GM18520 (cell line): ENCODE data around the gene ITPKB.
"Not testable (repeated sequence)": the region's sequence is repeated elsewhere in the genome, so short reads cannot be mapped to it uniquely, and the experiment has no call there.

Source experiments
- ATAC-seq: cut with Tn5 transposase; IDR thresholded peaks from one replicate; pipeline ENCODE4 v1.9.1; 2021; ENCODE audit not compliant: unreplicated experiment

ITPKB gene

DNA sequence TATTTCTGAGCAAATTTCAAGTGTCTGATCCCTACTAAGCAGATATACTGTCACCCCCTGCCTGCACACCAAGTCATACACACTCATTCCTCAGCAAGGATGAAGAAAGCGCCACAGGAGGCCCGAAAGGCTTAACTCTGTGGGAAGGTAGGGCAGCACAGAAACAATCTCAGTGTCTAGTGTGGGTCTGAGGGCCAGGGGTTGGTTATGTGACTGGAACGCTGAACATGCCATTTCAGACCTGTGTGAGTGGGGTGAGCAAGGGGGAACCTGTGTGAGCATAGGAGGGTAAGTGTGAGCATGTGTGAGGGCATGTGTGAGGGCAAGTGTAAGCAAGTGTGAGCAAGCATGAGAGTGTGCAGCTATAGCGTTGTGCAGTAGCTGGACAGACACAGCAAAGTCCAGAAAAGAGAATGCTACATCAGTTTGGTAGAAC lies 6.2 kb downstream of the ITPKB start:
- ATAC-seq = no peak

DNA sequence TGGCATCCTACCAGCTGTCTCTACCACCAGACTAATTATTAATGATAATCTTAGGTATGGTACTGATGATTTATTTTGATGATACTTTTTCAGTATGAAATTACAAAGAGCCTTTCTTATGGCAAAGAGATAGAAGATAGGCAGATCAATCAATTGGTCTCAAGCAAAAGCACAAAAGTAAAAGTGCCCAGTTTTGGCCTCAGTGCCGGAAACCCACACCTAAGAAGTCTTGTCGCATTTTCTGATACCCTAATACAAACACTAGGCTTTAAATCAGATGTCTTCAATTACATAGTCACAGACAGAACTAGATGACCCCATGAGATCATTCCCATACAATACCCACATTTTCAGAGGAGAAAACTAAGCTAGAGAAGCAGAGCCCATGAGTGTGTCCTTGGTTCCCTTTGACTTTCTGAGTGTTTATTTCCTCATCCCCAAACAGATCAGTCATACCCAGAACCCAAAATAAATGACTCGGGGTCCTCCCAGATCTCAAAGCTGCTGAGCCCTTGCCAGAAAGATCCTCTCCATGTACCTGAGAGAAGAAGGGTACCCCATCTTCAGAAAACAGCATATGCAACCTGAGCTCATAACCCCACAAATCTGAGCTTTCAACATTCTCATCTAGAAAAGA lies 7.7 kb downstream of the ITPKB start:
- ATAC-seq = no peak

DNA sequence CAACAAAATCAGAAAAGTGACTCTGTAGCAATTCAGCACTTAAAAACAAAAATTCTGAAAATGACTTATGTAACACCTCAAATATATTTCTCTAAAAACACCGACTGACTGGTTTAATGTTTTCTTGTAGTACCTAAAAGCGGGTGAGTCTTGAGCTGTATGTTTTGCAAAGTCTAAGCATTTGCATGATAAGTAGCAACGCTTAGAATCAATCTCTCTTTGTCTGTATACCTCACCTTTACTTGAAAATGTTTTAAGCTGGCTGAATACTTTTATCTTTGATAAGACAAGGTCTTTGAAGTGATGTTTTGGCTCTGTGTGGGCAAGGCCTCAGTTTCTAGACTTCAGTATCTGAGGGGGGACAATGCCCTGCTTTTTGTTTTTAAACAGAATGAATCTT lies 8.2 kb downstream of the ITPKB start:
- no peak for ATAC-seq

DNA sequence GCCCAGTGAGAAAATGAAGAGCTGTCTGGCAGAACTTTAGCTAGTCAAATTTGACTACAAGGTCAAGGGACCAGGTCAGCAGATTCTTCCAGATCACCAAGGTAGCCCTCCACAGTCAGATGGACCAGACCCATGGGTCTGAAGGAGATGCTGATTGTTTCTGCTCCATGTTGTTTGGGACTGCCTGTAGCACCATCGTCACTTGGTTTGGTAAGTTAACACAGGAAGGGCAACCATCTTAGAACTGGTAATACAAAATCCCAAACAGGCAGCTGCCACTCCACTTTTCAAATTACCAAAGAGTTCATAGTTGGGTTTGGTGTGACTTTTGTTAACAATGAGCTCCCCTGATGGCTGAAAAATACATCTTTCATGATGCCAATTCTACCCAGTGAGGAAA lies 9.0 kb downstream of the ITPKB start:
- ATAC-seq = no peak

DNA sequence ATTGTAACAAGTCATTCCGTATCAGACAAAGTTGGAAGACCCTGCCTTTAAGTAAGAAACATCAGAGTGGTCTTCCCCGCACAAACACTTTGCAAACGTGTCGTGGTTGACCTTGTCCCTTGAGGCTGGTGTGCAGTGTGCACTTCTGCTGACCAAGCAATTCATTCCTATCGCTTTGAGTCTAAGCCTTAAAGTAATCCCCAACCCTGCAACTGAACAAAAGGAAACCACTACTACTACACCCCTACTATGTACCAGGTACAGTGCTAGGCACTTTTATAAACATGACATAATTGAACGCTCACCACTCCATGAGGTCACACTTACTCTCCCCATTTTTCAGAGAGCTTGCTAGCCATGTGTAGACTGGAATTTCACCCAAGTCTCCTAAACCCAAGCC lies 10.6 kb downstream of the ITPKB start:
- no peak for ATAC-seq

DNA sequence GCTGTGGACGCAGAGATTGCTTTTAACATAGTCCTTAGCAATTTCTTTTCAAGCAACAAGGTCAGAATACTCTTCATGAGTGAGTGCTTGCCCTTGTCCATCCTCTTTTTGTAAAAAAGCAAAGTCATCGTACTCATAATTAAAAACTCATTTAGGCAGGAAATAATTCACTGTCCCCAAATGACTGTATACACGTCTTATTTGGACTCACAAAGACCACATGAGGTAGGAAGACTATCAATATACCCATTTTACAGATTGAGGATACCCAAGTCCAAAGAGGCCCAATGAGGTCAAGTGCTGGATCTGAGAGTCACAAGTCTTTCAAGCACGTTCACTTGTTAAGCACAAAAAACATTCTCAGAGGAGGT lies 13.2 kb downstream of the ITPKB start:
- no peak for ATAC-seq

DNA sequence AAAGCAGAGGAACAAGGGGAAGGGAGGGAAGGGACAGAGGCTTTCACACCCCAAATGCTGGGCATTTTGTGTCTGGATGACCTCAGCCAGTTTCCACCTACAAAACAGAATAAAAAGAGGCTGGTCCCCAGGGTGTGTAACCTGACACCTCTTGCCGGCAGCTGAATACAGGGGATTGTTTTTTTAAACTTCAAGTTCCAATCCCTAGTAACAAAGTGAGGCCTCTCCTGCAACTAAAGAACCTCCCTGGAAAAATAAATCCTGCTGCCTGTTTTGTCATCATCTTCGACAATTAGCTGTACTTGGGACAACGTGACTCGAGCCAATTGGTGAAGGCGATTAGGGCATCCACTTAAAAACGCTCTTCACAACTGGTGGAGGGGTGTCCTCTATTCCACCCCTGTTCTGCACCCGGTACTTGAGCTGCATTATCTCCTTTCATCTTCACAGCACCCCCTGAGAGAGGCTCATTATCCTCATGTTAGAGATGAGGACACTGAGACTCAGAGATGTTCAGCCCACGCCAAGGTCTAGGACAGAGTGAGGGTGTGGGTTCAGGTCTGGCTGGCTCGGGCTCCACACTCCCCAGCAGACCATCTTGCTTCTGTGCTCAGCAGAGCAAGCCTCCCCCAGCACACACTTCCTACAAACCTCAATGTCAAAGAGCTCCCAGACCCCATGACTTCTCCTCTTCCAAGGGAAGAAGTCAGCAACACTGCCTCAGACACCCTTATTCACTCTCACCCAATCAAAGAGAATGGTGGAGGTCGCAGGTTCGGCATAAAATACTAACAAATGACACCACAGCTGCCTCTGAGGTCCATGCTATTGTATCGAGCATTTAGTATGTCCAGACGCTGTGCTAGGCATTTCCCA lies 15.2 kb downstream of the ITPKB start:
- no peak for ATAC-seq

DNA sequence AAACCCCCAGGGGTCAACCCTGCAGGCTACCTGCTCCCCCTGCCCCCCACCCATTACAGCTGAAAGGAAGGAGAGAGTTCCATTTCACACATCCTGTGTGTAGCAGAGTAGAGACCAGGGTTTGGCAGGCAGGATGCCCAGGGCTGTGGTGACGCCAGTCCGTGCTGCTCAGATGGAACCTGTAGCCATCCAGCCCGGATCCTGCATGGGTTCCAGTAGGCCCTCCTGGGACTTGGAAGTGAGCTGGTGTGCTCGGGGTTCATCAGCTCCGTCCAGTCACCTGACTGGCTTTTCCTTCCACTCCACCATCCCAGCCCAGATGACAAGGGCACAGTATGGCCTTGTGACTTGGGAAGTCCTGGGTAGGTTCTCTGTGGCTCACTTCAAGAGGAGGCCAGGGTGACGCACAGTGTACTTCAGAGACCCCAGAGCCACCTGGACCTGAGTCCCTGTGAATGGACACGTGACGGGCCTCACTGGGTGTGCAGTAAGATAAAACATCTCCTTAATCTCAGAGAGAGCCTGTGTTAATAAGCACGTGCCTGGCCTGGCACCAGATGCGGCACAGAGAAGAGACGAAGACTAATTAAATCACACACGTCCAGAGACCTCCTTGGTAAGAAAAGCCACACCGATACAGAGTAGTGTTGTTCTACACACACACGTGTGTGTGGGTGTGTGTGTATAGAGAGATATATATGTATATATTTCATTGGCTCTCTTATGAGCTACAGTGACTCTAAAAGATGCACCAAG lies 16.0 kb downstream of the ITPKB start:
- ATAC-seq = no peak

DNA sequence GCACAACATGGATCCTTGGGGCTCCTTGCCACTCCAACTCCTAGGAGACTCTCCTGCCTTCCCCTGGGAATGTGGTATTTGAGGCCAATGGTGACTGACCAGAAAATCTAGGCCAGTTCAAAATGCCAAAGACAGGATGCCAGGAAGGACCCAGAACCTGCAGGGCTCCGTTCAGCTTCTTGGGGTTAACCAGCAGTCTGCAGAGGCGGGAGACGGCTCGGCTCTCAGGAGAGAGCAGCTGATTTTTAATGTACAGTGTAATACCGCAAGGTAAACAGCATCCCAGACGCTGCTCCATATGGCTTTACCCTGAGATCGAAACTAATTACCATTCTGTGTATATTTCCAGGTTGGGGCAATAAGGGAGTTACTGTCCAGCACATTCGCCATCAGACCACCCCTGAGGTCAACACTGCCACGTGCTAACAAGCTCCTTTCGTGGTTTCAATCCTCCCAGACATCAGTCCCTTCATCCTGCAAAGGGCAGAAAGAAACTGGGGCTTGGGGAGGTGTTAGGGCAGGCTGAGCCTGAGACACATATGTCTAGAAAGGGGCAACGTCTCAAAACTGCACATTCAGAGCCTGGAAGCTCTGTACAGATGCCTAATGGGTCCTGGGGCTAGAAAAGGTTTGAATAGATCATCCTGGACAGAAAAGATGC lies 16.7 kb downstream of the ITPKB start:
- ATAC-seq = no peak

DNA sequence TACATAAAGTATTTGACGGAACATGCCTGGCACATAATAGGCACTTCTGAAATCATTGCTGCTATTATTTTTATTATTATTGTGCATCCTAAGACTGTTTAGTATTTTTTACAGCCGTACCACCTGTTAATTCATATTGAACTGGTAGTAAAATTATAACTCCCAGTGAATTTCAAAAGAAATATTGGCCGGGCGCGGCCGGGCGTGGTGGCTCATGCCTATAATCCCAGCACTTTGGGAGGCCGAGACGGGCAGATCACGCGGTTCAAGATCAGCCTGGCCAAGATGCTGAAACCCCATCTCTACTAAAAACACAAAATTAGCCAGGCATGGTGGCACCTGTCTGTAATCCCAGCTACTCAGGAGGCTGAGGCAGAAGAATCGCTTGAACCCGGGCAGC lies 18.5 kb downstream of the ITPKB start:
- not testable (repeated sequence) for ATAC-seq

DNA sequence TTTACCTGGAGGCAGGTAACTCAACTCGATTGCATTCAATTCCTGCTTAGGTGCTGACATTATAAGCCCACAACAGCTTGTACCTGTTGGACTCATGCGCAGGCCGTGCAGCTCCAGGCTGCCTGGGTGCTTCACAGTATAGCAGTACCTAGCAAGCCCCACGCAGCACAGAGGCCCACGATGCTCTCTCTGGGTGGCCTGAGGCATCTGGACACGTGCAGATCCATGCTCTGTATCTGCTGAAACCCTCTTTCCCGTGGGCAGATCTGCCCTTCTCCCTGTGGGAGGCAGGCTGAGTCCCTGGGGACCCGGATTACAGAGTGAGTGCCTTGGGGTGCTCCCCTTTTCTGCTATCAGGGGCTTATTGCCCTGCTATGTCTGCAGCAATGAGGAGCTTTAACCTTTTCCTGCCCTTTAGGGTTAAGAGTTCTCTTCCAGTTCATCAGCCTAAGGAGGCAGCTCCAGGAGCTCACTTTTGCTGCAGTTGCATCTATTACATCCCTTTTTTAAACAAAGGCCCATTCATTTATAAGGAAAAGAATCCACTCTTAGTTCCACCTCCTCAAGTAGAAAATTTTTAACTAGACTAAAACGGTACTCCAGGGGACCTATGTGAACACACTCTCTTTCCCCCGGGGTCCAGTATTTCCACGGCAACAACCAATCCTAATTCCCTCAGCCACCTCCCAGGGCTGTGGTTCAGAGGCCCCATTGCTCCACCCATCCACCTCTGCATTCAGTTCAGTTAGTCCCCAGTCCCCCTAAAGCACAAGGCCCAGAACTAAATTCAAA lies 19.3 kb downstream of the ITPKB start:
- ATAC-seq = no peak

DNA sequence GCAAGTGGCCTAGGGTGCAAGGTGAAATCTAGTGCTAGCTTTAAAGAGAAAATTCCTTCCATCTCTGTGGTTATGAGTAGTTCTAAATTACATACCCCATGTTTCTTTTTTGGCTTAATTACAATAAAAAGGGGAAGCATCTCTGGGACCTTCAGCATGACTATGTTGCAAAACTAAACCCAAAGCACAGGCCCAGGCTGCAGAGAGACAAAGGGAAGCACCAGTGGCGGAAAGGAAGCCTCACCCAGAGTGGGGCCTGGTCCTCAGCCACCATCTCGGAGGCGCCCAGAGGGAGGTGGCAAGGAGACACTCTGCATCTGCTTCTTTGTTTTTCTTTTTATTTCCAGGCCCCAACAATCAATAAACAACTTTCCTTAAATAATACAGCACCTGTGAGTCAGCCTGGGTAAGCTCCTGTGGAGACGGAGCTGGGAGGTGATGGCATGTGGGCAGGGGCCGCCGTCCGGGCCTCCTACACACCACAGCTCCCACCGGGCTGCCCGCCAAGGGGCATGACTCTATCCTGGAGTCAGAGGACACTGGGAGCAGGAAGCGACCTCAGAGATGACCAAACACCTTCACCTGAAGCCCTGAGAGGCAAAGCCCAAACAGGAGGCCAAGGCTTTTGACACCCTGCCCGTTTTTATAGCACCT lies 21.7 kb downstream of the ITPKB start:
- ATAC-seq = no peak

DNA sequence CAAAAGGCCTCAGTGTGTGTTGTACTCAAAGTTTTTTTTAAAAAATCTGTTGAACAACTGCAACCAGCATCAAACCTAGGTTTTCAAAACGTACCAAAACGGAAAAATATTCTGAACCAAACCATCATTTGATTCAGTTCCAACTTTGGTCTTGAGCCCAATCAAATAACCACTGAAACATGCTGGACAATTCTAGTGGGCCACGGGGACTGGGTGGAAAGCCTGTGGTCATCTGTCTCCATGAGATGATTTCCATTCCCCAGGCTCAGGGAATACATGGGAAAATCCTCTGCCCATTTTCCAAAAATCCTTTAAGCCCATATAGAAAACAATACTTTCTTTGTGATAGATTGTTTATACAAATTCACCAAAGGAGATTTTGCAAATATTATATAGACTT lies 22.5 kb downstream of the ITPKB start:
- no peak for ATAC-seq

DNA sequence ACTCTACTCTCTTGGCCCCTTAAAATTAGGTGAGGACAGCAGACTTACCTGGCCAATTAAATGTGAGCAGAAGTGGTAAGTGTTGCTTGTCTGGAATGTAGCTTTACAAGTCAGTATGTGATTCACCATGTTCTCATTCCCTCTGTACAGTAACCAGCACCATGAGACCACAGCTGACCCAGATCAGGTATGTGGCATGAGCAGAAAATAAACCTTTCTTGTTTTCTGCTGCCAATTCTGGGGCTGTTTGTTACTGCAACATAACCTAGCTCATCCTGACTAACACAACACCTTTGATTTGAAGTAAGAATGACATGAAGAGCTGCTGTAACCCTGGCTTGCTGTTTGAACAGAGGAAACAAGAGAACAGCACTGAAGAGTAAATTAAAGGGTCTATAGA lies 24.9 kb downstream of the ITPKB start:
- no peak for ATAC-seq

DNA sequence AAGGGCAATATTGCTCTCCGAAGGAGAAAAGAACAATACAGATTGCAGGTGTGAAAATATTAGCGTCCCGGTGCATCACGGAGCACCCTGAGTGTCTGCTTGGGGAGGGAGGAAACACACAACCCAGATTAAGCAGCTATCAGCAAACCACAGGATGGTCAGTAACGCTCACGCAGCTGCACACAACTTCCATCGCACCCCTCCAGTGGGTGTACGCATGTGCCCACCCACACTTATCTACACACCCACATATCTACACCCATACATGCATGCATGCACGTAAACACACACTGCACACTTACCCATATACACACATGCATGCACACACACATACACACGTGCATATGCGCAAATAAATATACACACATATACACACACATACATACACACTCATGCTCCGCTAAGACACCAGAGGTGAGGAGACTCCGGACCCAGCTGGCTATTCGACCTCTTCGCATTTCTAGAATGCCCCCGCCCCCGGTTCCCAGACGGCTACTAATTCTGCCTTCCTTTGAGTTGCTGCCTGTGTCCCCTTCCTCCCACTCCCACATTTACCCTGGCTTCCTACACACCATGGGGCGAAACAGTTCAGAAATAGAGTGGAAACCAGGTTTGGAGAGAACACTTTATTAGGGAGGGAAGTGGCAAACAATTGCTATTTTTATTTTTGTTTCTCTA lies 26.2 kb downstream of the ITPKB start:
- no peak for ATAC-seq

DNA sequence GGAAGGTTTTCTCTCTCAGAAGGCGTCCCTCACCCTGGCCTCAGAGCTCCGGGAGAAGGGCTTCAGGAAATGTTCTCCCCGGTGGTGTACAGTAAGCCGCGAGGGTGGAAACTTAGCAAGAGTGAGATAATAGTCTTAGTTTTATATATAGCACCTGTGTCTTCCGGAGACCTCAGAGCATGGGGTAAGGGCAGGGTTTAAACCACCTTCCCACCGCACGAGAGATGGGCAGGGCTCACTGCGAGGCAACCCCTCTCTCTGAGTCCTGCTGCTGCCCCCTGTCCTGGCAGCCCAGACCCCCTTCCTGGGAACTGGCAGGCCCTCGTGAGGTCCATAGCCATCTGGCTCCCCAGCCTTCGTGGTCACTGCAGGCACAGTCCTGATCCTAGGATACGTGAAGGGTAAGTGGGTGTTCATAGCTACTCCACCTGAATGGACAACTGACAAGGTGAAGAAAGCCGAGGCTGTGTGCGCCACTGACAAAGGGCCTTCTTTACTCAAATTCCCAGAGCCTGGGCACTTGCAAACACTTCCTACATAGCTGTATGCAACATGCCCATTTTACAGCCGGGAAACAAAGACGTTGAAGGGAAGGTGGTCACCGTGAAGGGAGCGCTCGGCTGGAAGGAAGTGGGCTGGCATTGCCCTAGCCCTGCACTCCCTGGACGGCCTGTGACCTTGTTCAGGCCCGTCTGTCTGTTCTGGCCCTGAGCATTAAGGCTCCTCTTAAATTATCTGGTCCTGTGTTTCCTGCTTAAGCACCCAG lies 26.9 kb downstream of the ITPKB start:
- ATAC-seq = peak; percentile 48

DNA sequence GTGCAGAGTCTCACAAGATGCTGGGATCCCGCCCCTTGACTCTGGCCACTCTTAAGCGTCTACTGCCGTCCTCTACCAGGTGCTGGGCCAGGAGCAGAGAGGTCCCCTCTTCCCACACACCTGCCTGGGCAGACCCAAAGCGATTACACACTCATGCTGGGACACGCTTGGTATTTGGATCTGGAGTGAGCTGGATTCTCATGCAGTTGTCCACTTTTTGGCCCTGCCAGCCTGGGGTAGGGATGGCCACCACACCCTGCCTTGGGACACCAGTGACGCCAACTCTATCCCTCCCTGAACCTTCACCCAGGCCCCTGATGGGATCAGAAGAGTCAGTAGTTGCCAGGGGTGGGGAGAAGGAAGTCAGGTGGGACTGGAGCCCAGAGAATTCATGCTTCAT lies 28.6 kb downstream of the ITPKB start:
- ATAC-seq = no peak

DNA sequence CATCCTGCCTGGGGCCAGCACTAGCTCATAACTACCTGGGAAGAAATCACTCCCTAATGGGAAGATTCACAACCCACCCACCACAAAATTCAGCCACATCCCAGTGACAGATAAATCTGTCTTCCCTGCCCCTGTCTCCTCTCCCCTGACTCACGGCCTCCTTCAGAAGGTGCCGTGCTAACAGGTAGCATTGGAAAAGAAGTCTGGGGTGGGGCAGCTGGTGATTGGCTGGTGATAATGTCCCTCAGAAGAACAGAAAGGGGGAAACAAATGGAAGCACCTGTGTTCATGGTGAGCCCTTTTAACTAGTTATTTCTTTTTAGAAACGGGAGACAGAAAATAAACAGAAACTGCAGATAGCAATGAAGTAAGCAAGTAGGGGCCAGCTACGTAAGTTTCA lies 29.1 kb downstream of the ITPKB start:
- ATAC-seq = no peak

DNA sequence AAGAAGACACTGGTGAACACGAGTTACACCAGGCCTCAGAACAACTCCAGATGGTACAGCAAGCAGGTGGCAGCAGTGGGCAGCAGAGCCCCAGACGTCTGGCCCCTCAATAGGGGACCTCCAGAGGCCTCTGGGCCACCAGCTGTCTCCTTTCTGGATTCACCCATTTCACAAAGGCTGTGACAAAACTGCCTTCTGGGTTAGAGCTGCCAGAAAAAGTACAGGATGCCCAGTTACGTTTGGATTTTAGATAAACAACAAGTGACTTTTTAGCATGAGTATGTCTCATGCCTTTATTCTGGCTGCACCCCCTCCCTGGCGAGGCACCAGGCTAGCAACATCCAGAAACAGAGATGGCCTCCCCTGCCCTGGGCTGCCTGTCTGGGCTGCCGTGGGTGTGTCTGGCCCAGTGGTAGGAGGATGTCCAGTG lies 30.1 kb downstream of the ITPKB start:
- ATAC-seq = no peak
